ENCODE data around the gene MPP4. TPM values are rescaled to one million over a fixed set of nuclear protein-coding genes. Genes with fewer than 3 reads are reported as not detected.

MPP4 gene
- total and polyA plus RNA-seq, 10 of the 15 experiments (the other 5 are each of a cell fraction or from before 2014, with no cell fraction given): 0.03 to 0.14 (median 0.05) TPM; not detected in 4

DNA sequence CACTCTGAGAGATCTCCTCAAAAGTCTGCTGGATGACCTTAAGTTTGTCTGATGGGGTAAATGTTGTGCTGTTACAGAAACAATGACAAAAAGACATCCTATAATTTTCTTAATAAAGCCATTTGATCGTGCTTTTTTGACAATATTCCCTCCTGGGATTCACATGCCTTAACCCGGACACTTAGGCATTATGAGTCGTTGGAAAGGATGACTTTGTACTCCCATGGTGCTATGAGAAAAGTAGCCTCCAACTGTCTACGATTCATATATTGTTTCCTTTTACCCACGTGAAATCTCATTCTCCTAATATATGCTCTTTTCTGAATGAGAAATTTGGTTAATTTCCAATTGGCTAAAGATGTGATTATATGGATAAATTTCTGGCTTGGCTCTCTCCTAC is 6.1 kb upstream of the MPP4 start:
- ChIA-PET RAD21 (ENCODE audit: unreplicated experiment) (no interaction called here), CTCF (no interaction called here), SMC1A (ENCODE audit: uncharacterized antibody, unreplicated experiment) (no interaction called here), POLR2A (no interaction called here)
- DNase-seq (ENCODE audit: low read depth, low spot score) (no peak), FAIRE-seq (no peak), ATAC-seq (no peak)
- TF ChIP-seq ATF7 (IDR thresholded peaks at IDR 0.05; ENCODE audit: low read depth): no peak
- Histone ChIP-seq H3K9ac (ENCODE audit: control insufficient read depth, insufficient read depth, low read length) (no peak overlapping the region), H3K4me3 (no peak overlapping the region), H3K79me2 (ENCODE audit: control insufficient read depth, insufficient read depth, low read length) (no peaks in the 10 kb centered on the region), H3K27ac (ENCODE audit: control insufficient read depth, insufficient read depth) (no peak overlapping the region), H2AFZ (ENCODE audit: control insufficient read depth, low read depth, low read length) (no peak overlapping the region), H4K20me1 (ENCODE audit: control insufficient read depth, insufficient read depth) (no peaks in the 10 kb centered on the region), H3K4me1 (ENCODE audit: control insufficient read depth, insufficient read depth, low read length) (no peaks in the 10 kb centered on the region), H3K27me3 (replicated peaks in 1 of 2; ENCODE audit: control insufficient read depth in 2 of 2, insufficient read depth in 2 of 2, low read length in 1 of 2) (no peaks in the 10 kb centered on the region), H3K9me3 (replicated peaks; ENCODE audit: control insufficient read depth, insufficient read depth, low read length) (no peaks in the 10 kb centered on the region), H3K4me2 (ENCODE audit: control insufficient read depth, insufficient read depth) (no peak overlapping the region), H3K36me3 (ENCODE audit: control insufficient read depth in 2 of 2, insufficient read depth in 2 of 2, low read length in 1 of 2) (no peaks in the 10 kb centered on the region)
- in situ Hi-C loops (cut with MboI) (no loop called here), intact Hi-C loops (cut with micrococcal nuclease; ENCODE audit: unreplicated experiment) (no loop called here)
- BruUV-seq (replicated peaks): no TSS peak
- WGBS (ENCODE audit: insufficient coverage, insufficient replicate concordance, low lambda C conversion rate, missing lambda C conversion rate): 93% methylated on average over 5 of the region's 5 CpGs

- Histone ChIP-seq H3K9ac (ENCODE audit: control insufficient read depth, insufficient read depth, low read length) (no peak overlapping the region), H4K20me1 (ENCODE audit: control insufficient read depth, insufficient read depth) (no peaks in the 10 kb centered on the region), H3K27ac (ENCODE audit: control insufficient read depth, insufficient read depth) (no peak overlapping the region), H3K9me3 (replicated peaks; ENCODE audit: control insufficient read depth, insufficient read depth, low read length) (no peaks in the 10 kb centered on the region), H3K36me3 (ENCODE audit: control insufficient read depth in 2 of 2, insufficient read depth in 2 of 2, low read length in 1 of 2) (no peaks in the 10 kb centered on the region), H3K27me3 (replicated peaks in 1 of 2; ENCODE audit: control insufficient read depth in 2 of 2, insufficient read depth in 2 of 2, low read length in 1 of 2) (no peaks in the 10 kb centered on the region), H3K4me2 (ENCODE audit: control insufficient read depth, insufficient read depth) (no peak overlapping the region), H3K79me2 (ENCODE audit: control insufficient read depth, insufficient read depth, low read length) (no peaks in the 10 kb centered on the region), H3K4me1 (ENCODE audit: control insufficient read depth, insufficient read depth, low read length) (no peaks in the 10 kb centered on the region; the same call in 1 of the 2 replicates), H2AFZ (ENCODE audit: control insufficient read depth, low read depth, low read length) (no peak overlapping the region), H3K4me3 (no peak overlapping the region)
- ChIA-PET CTCF (no interaction called here), POLR2A (no interaction called here), SMC1A (ENCODE audit: uncharacterized antibody, unreplicated experiment) (interaction anchor here (1.2 kb wide), 1 partner anchor 8 kb away, joined by 3 read pairs; no protein-coding TSS in a partner anchor), RAD21 (ENCODE audit: unreplicated experiment) (no interaction called here)
- no peak for TF ChIP-seq IKZF1 (conservative IDR thresholded peaks at IDR 0.05)
- no peak for TF ChIP-seq CHD4 (IDR thresholded peaks at IDR 0.05)
- no peak for TF ChIP-seq MTA2 (IDR thresholded peaks at IDR 0.05; ENCODE audit: low read depth)
- TF ChIP-seq KLF5 (IDR thresholded peaks at IDR 0.05; ENCODE audit: partially characterized antibody): no peak
- no peak for TF ChIP-seq PAX5 (IDR thresholded peaks at IDR 0.05; ENCODE audit: borderline replicate concordance, low read depth, low read length)
- no peak for TF ChIP-seq TCF3 (IDR thresholded peaks at IDR 0.05; ENCODE audit: borderline replicate concordance, insufficient read depth, low read depth, low read length)
- no peak for TF ChIP-seq NFIC (IDR thresholded peaks at IDR 0.05; ENCODE audit: low read depth, low read length)
- no peak for TF ChIP-seq HCFC1 (IDR thresholded peaks at IDR 0.05; ENCODE audit: low read length)
- TF ChIP-seq CEBPB (IDR thresholded peaks at IDR 0.05; ENCODE audit: borderline replicate concordance in 1 of 2, low read depth in 2 of 2, low read length in 2 of 2): no peak
- no peak for DNase-seq (ENCODE audit: low read depth, low spot score)
- ATAC-seq: no peak
- BruUV-seq (replicated peaks): no TSS peak
- 50% methylated on average over 1 of the region's 1 CpG for WGBS (ENCODE audit: insufficient coverage, insufficient replicate concordance, low lambda C conversion rate, missing lambda C conversion rate)
- no peak for FAIRE-seq
- intact Hi-C loops (cut with micrococcal nuclease; ENCODE audit: unreplicated experiment) (no loop called here), in situ Hi-C loops (cut with MboI) (no loop called here)
Observed at GRCh38 chr2:201701646-201702045, 3.2 kb upstream of the MPP4 start.
